HG03139 (cell line): ENCODE measurements around the gene CLASP2.

Source experiments
- ATAC-seq: cut with Tn5 transposase; IDR thresholded peaks from one replicate; pipeline ENCODE4 v1.9.1; 2021; ENCODE audit not compliant: unreplicated experiment

The CLASP2 gene

GRCh38 chr3:33547101-33547500 lies 171.0 kb downstream of the CLASP2 start:
- no peak for ATAC-seq

- no peak for ATAC-seq
Observed at GRCh38 chr3:33544126-33544525, 173.9 kb downstream of the CLASP2 start.

- ATAC-seq = no peak
Observed at GRCh38 chr3:33543601-33544000, 174.5 kb downstream of the CLASP2 start.

GRCh38 chr3:33541918-33542317 lies 176.1 kb downstream of the CLASP2 start:
- ATAC-seq = no peak

GRCh38 chr3:33538678-33539339 lies 179.2 kb downstream of the CLASP2 start:
- no peak for ATAC-seq

- ATAC-seq = no peak
Observed at GRCh38 chr3:33537133-33537532, 180.9 kb downstream of the CLASP2 start.

GRCh38 chr3:33526787-33527186 lies 191.3 kb downstream of the CLASP2 start:
- ATAC-seq = no peak

- ATAC-seq = no peak
Observed at GRCh38 chr3:33525232-33525631, 192.8 kb downstream of the CLASP2 start.

GRCh38 chr3:33523093-33523667 lies 194.9 kb downstream of the CLASP2 start:
- ATAC-seq = no peak

- ATAC-seq = no peak
Observed at GRCh38 chr3:33521736-33522135, 196.3 kb downstream of the CLASP2 start.

- ATAC-seq = no peak
Observed at GRCh38 chr3:33513262-33513863, 204.7 kb downstream of the CLASP2 start.

- ATAC-seq = no peak
Observed at GRCh38 chr3:33505027-33505426, 213.0 kb downstream of the CLASP2 start.

- no peak for ATAC-seq
Observed at GRCh38 chr3:33496449-33496848, 221.6 kb downstream of the CLASP2 start.

- no peak for ATAC-seq
Observed at GRCh38 chr3:33491721-33492120, 226.3 kb downstream of the CLASP2 start.

GRCh38 chr3:33490641-33491241 lies 227.3 kb downstream of the CLASP2 start:
- no peak for ATAC-seq

- no peak for ATAC-seq
Observed at GRCh38 chr3:33488683-33489082, 229.4 kb downstream of the CLASP2 start.

- no peak for ATAC-seq
Observed at GRCh38 chr3:33488246-33488645, 229.8 kb downstream of the CLASP2 start.

GRCh38 chr3:33482111-33482521 lies 235.9 kb downstream of the CLASP2 start:
- ATAC-seq = no peak

GRCh38 chr3:33474896-33475295 lies 243.2 kb downstream of the CLASP2 start:
- no peak for ATAC-seq

GRCh38 chr3:33473813-33474212 lies 244.2 kb downstream of the CLASP2 start:
- no peak for ATAC-seq

GRCh38 chr3:33467786-33468185 lies 250.3 kb downstream of the CLASP2 start:
- ATAC-seq = no peak

- no peak for ATAC-seq
Observed at GRCh38 chr3:33461097-33461496, 257.0 kb downstream of the CLASP2 start.
